Smooth muscle cell of the umbilical artery (primary cell): Measurements from ENCODE around the gene WARS2. TPM values are rescaled to one million over a fixed set of nuclear protein-coding genes. Genes with fewer than 3 reads are reported as not detected.

Experiments
- total RNA-seq: library from RNA; depleted of rRNA; stranded (reverse); fragments of >200 nt; gene quantifications from 2 replicates; pipeline ENCODE4 v1.2.3, GENCODE V29; 2014

Gene WARS2
- 9.2 and 12.0 TPM in 2 replicates for total RNA-seq

GRCh38 chr1:119140177-119141019 lies at the start of gene WARS2:
Gene WARS2 (minus strand): TSS chr1:119140653. CDS start chr1:119140644, 9 bp downstream.

GRCh38 chr1:118988186-118989005 lies 152.1 kb downstream of the WARS2 start, which contains the start of gene TBX15:
Gene TBX15 (minus strand): TSS chr1:118988343. CDS start chr1:118987795, 548 bp downstream.

Other genes starting within 250 kb of the WARS2 start
- gene TBX15, start 152.3 kb downstream of the WARS2 start, total RNA-seq = 0.05 TPM in 1 of 2 replicates, not detected in the other
- not detected in 2 replicates for gene HAO2, start 228.1 kb upstream of the WARS2 start, total RNA-seq